Testis (tissue), 2 donors: ENCODE data around the gene LARGE2.

Experiments used
- CTCF ChIP-seq, 3 experiments: fragments of 450-650 bp in 2 of 3; fragments of 200-600 bp in 1 of 3; sonication (generic) in 1 of 3; IDR thresholded peaks; one replicate each; pipeline ENCODE4 v1.5.1; 2016 to 2019; ENCODE audit warnings: antibody characterized with exemption in 3 of 3, mild to moderate bottlenecking in 2 of 3, moderate library complexity in 1 of 3
- POLR2A ChIP-seq: fragments of 450-650 bp; IDR thresholded peaks from one replicate; pipeline ENCODE4 v1.6.1; 2017; ENCODE audit warnings: antibody characterized with exemption, mild to moderate bottlenecking, moderate library complexity

- TF ChIP-seq CTCF (IDR thresholded peaks at IDR 0.05) = no peak
- TF ChIP-seq POLR2A = no peak
Measured at GRCh38 chr11:45926001-45926401, 3.5 kb downstream of the LARGE2 start.
